Trophoblast cell (in vitro differentiated cells and primary cell): ENCODE measurements around the gene TGFBR1.

Experiments
- DNase-seq, 2 donors: peaks; one replicate each; pipeline ENCODE4 v3.0.0-alpha.2; 2016
- H2AFZ ChIP-seq: 2 replicates; pipeline ENCODE4 v1.6.1; 2013; ENCODE audit warnings: low read length, moderate library complexity, mild to moderate bottlenecking; ENCODE audit not compliant: insufficient read depth, poor library complexity
- H2AK5ac ChIP-seq: 2 replicates; pipeline ENCODE4 v1.6.1; 2013; ENCODE audit warnings: mild to moderate bottlenecking, low read length
- H2BK120ac ChIP-seq: 2 replicates; pipeline ENCODE4 v1.6.1; 2013; ENCODE audit warnings: low read length, mild to moderate bottlenecking, moderate library complexity; ENCODE audit not compliant: insufficient read depth, poor library complexity
- H2BK12ac ChIP-seq: 2 replicates; pipeline ENCODE4 v1.6.1; 2013; ENCODE audit warnings: mild to moderate bottlenecking, low read length, moderate library complexity
- H2BK5ac ChIP-seq: 2 replicates; pipeline ENCODE4 v1.6.1; 2013; ENCODE audit warnings: low read length, low read depth, moderate library complexity, mild to moderate bottlenecking; ENCODE audit not compliant: poor library complexity
- H3K14ac ChIP-seq: 2 replicates; pipeline ENCODE4 v1.6.1; 2013; ENCODE audit warnings: mild to moderate bottlenecking, low read length
- H3K18ac ChIP-seq: 2 replicates; pipeline ENCODE4 v1.6.1; 2013; ENCODE audit warnings: mild to moderate bottlenecking, low read length
- H3K23ac ChIP-seq: 2 replicates; pipeline ENCODE4 v1.6.1; 2013; ENCODE audit warnings: low read length
- H3K27ac ChIP-seq: 2 replicates; pipeline ENCODE4 v1.5.1; 2013; ENCODE audit warnings: low read depth, mild to moderate bottlenecking, inconsistent platforms, low read length, moderate library complexity
- H3K27me3 ChIP-seq: 2 replicates; pipeline ENCODE4 v1.6.1; 2013; ENCODE audit warnings: inconsistent platforms, mild to moderate bottlenecking, low read length, moderate library complexity; ENCODE audit not compliant: insufficient read depth
- H3K36me3 ChIP-seq, 2 experiments: 1 replicate in 1 of 2; 2 replicates in 1 of 2; pipeline ENCODE4 v1.6.1; 2013; ENCODE audit warnings: low read length in 2 of 2, mild to moderate bottlenecking in 2 of 2, moderate library complexity in 1 of 2; ENCODE audit not compliant: insufficient read depth in 2 of 2, control insufficient read depth in 1 of 2
- H3K4ac ChIP-seq: 2 replicates; pipeline ENCODE4 v1.6.1; 2013; ENCODE audit warnings: low read depth, mild to moderate bottlenecking, low read length, moderate library complexity
- H3K4me1 ChIP-seq, 2 experiments: 1 replicate in 1 of 2; 2 replicates in 1 of 2; pipeline ENCODE4 v1.6.1; 2013; ENCODE audit warnings: low read length in 2 of 2, mild to moderate bottlenecking in 2 of 2, moderate library complexity in 1 of 2; ENCODE audit not compliant: insufficient read depth in 2 of 2, control insufficient read depth in 1 of 2
- H3K4me2 ChIP-seq: 2 replicates; pipeline ENCODE4 v1.6.1; 2013; ENCODE audit warnings: inconsistent platforms, mild to moderate bottlenecking, low read length, moderate library complexity
- H3K4me3 ChIP-seq: 2 replicates; pipeline ENCODE4 v1.5.1; 2013; ENCODE audit warnings: mild to moderate bottlenecking, low read depth, low read length, inconsistent platforms
- H3K79me1 ChIP-seq: one replicate; pipeline ENCODE4 v1.6.1; 2013; ENCODE audit warnings: low read length
- H3K79me2 ChIP-seq: 2 replicates; pipeline ENCODE4 v1.6.1; 2013; ENCODE audit warnings: low read length, mild to moderate bottlenecking; ENCODE audit not compliant: control insufficient read depth, insufficient read depth, poor library complexity
- H3K9ac ChIP-seq: 2 replicates; pipeline ENCODE4 v1.6.1; 2013; ENCODE audit warnings: mild to moderate bottlenecking, low read length
- H3K9me3 ChIP-seq: 2 replicates; pipeline ENCODE4 v1.6.1; 2013; ENCODE audit warnings: low read depth, mild to moderate bottlenecking, control low read depth, inconsistent platforms, low read length; ENCODE audit not compliant: insufficient read depth
- H4K12ac ChIP-seq: 2 replicates; pipeline ENCODE4 v1.6.1; 2013; ENCODE audit warnings: low read depth, mild to moderate bottlenecking, low read length, moderate library complexity
- H4K8ac ChIP-seq: 2 replicates; pipeline ENCODE4 v1.6.1; 2013; ENCODE audit warnings: low read depth, mild to moderate bottlenecking, low read length, moderate library complexity
- H4K91ac ChIP-seq: one replicate; pipeline ENCODE4 v1.6.1; 2013; ENCODE audit warnings: low read depth, mild to moderate bottlenecking, low read length, moderate library complexity
- WGBS: extraction: QIAGEN DNeasy Blood & Tissue Kit; methylation state at CpG from one replicate; pipeline ENCODE4 v1.1.7; 2013; ENCODE audit warnings: missing lambda C conversion rate; ENCODE audit not compliant: insufficient read length, insufficient coverage; ENCODE audit errors: extremely low coverage; 5-methylcytosine and 5-hydroxymethylcytosine counted together

The TGFBR1 gene

GRCh38 chr9:99063522-99063921 lies 41.4 kb upstream of the TGFBR1 start:
- no peaks in the 10 kb centered on the region for H3K79me2 ChIP-seq
- no peak overlapping the region for H4K8ac ChIP-seq
- no peak overlapping the region for H2BK120ac ChIP-seq
- no peak overlapping the region for H3K27ac ChIP-seq
- H2BK12ac ChIP-seq = no peak overlapping the region
- H3K36me3 ChIP-seq = no peaks in the 10 kb centered on the region
- H4K12ac ChIP-seq = no peak overlapping the region
- H3K9ac ChIP-seq = no peak overlapping the region
- no CpG with 5 or more reads among the region's 1 CpG for WGBS
- no peak overlapping the region for H3K23ac ChIP-seq
- no peaks in the 10 kb centered on the region for H3K9me3 ChIP-seq
- H2AK5ac ChIP-seq = no peak overlapping the region
- no peak overlapping the region for H3K14ac ChIP-seq
- no peak overlapping the region for H2AFZ ChIP-seq
- H3K4me3 ChIP-seq = no peak overlapping the region
- peaks cover 3% of the 10 kb centered on the region for H3K79me1 ChIP-seq
- H3K4ac ChIP-seq = no peak overlapping the region
- H3K18ac ChIP-seq = no peak overlapping the region
- H3K27me3 ChIP-seq = no peaks in the 10 kb centered on the region
- no peak overlapping the region for H2BK5ac ChIP-seq
- H3K4me1 ChIP-seq = peaks cover 7 to 10% of the 10 kb centered on the region in 2 experiments
- no peak overlapping the region for H4K91ac ChIP-seq
- no peak for DNase-seq
- H3K4me2 ChIP-seq = no peak overlapping the region

- H3K9ac ChIP-seq = no peak overlapping the region
- H2BK120ac ChIP-seq = peak overlapping the region; percentile 90
- no peaks in the 10 kb centered on the region for H3K27me3 ChIP-seq
- H4K12ac ChIP-seq = no peak overlapping the region
- H3K79me2 ChIP-seq = no peaks in the 10 kb centered on the region
- peak overlapping the region; percentile 65 for H3K27ac ChIP-seq
- no peak overlapping the region for H3K23ac ChIP-seq
- no peak overlapping the region for H4K8ac ChIP-seq
- no peaks in the 10 kb centered on the region for H3K36me3 ChIP-seq
- peak overlapping the region; percentile 8 for H3K4me2 ChIP-seq
- no peak overlapping the region for H3K14ac ChIP-seq
- H3K18ac ChIP-seq = peak overlapping the region; percentile 7
- H4K91ac ChIP-seq = no peak overlapping the region
- H3K4ac ChIP-seq = no peak overlapping the region
- peaks cover 7 to 10% of the 10 kb centered on the region in 2 experiments for H3K4me1 ChIP-seq
- H2AK5ac ChIP-seq = no peak overlapping the region
- H2BK12ac ChIP-seq = peak overlapping the region; percentile 15
- H3K4me3 ChIP-seq = no peak overlapping the region
- no peak for DNase-seq
- WGBS = no CpG with 5 or more reads among the region's 3 CpGs
- H2BK5ac ChIP-seq = peak overlapping the region; percentile 31
- H2AFZ ChIP-seq = peak overlapping the region; percentile 45
- H3K79me1 ChIP-seq = peaks cover 3% of the 10 kb centered on the region
- H3K9me3 ChIP-seq = no peaks in the 10 kb centered on the region
These were observed 38.3 kb upstream of the TGFBR1 start for GRCh38 chr9:99066571-99066970.

- no peaks in the 10 kb centered on the region for H3K27me3 ChIP-seq
- H3K4ac ChIP-seq = no peak overlapping the region
- no peak overlapping the region for H2BK5ac ChIP-seq
- no peak overlapping the region for H3K23ac ChIP-seq
- no peaks in the 10 kb centered on the region for H3K36me3 ChIP-seq
- no peaks in the 10 kb centered on the region for H3K79me2 ChIP-seq
- H3K9ac ChIP-seq = no peak overlapping the region
- no peak overlapping the region for H3K18ac ChIP-seq
- H3K4me3 ChIP-seq = no peak overlapping the region
- no peak for DNase-seq
- no peak overlapping the region for H3K4me2 ChIP-seq
- WGBS = no CpG with 5 or more reads among the region's 1 CpG
- no peak overlapping the region for H3K14ac ChIP-seq
- H4K8ac ChIP-seq = no peak overlapping the region
- no peak overlapping the region for H2AK5ac ChIP-seq
- H3K27ac ChIP-seq = no peak overlapping the region
- peaks cover 7% of the 10 kb centered on the region in 2 experiments for H3K4me1 ChIP-seq
- H2BK12ac ChIP-seq = no peak overlapping the region
- H4K91ac ChIP-seq = no peak overlapping the region
- H2BK120ac ChIP-seq = no peak overlapping the region
- no peaks in the 10 kb centered on the region for H3K9me3 ChIP-seq
- H2AFZ ChIP-seq = no peak overlapping the region
- peaks cover 3% of the 10 kb centered on the region for H3K79me1 ChIP-seq
- no peak overlapping the region for H4K12ac ChIP-seq
These were observed 35.8 kb upstream of the TGFBR1 start for GRCh38 chr9:99069075-99069474.

GRCh38 chr9:99069546-99069945 lies 35.4 kb upstream of the TGFBR1 start:
- peak overlapping the region; percentile 43 for H2BK12ac ChIP-seq
- no peak overlapping the region for H2BK5ac ChIP-seq
- H2AFZ ChIP-seq = no peak overlapping the region
- no peak for DNase-seq
- no peaks in the 10 kb centered on the region for H3K79me2 ChIP-seq
- no peak overlapping the region for H4K91ac ChIP-seq
- peaks cover 3% of the 10 kb centered on the region for H3K79me1 ChIP-seq
- WGBS = no CpG with 5 or more reads among the region's 12 CpGs
- no peaks in the 10 kb centered on the region for H3K27me3 ChIP-seq
- no peak overlapping the region for H3K27ac ChIP-seq
- no peak overlapping the region for H2BK120ac ChIP-seq
- H3K4me2 ChIP-seq = no peak overlapping the region
- H3K4me1 ChIP-seq = peaks cover 7% of the 10 kb centered on the region in 2 experiments
- H3K9me3 ChIP-seq = no peaks in the 10 kb centered on the region
- H3K4me3 ChIP-seq = no peak overlapping the region
- no peak overlapping the region for H2AK5ac ChIP-seq
- H4K8ac ChIP-seq = no peak overlapping the region
- no peak overlapping the region for H3K18ac ChIP-seq
- no peak overlapping the region for H3K23ac ChIP-seq
- H3K14ac ChIP-seq = no peak overlapping the region
- no peak overlapping the region for H3K4ac ChIP-seq
- no peak overlapping the region for H3K9ac ChIP-seq
- H4K12ac ChIP-seq = no peak overlapping the region
- H3K36me3 ChIP-seq = no peaks in the 10 kb centered on the region
